NCI-H2107 treated with DMSO at 0.1 percent for 48 hours (cell line): Measurements from ENCODE around the gene SPOP.
"Not testable (repeated sequence)": the region's sequence is repeated elsewhere in the genome, so short reads cannot be mapped to it uniquely, and the experiment has no call there.

Experiments
- DNase-seq: peaks from one replicate; lab custom pipeline; 2025; ENCODE audit not compliant: unreplicated experiment; lab: John Stamatoyannopoulos, UW

Gene SPOP

DNA sequence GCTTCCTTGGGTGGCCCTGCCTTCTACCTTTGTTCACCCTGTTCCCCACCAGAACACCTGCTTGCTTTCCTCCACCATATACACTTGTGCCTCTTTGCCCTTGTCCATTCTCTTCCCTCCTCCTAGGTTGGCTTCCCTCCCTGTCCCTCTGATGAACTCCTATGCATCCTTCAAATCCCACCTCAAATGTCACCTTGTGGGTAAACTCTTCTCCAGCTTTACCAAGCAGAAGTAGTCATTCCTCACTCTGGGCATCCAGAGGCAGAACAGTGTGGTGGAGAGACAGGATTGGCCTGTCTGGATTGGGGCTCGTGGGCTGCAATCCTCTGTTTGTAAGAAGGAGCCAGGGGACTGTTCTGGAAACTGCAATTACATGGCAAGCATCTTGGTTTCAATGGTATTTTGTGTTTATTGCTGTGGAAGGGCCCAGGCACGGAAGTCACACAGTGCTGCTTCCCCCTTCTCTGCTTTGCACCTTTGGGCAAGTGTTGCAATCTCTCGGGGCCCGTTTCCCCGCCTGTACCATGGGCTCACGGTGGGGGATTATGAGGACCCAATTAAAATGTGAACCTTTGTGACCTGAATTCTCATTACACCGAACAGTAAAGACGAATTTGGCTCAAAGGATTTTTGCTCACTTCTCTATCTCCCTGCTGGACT, 124.1 kb downstream of the SPOP start:
- no peak for DNase-seq

DNA sequence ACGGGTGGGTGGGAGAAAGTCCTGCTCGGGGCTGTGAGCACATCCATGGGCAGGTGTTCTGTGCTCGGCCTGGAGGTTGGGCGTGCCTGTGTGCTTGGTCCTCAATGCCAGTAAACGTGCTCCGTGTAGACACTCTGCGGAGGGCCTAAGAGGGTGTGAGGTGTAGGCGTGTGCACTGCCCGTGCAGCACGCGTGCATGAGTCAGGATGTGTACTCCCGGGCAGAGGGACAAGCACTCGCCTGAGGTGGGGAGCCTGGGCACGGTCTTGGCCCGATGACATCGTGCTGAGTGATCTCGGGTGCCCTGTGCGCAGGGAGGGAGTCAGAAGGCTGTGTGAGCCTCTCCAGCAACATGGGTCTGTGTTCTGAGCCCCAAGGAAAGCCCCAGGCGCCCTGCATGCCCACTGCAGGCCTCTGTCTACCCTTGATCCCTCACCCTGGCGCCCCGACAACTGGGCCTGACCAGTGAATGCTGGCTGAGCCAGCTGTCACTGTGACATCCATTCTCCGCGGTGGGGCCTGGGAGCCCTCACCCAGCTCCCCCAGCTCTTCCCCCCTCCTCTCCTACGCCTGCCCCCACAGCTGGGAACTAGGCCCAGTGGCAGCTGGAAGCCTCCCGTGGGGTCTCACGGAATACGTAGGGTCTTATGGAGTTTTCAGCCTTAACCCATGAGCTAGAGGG, 125.7 kb downstream of the SPOP start:
- DNase-seq = no peak

DNA sequence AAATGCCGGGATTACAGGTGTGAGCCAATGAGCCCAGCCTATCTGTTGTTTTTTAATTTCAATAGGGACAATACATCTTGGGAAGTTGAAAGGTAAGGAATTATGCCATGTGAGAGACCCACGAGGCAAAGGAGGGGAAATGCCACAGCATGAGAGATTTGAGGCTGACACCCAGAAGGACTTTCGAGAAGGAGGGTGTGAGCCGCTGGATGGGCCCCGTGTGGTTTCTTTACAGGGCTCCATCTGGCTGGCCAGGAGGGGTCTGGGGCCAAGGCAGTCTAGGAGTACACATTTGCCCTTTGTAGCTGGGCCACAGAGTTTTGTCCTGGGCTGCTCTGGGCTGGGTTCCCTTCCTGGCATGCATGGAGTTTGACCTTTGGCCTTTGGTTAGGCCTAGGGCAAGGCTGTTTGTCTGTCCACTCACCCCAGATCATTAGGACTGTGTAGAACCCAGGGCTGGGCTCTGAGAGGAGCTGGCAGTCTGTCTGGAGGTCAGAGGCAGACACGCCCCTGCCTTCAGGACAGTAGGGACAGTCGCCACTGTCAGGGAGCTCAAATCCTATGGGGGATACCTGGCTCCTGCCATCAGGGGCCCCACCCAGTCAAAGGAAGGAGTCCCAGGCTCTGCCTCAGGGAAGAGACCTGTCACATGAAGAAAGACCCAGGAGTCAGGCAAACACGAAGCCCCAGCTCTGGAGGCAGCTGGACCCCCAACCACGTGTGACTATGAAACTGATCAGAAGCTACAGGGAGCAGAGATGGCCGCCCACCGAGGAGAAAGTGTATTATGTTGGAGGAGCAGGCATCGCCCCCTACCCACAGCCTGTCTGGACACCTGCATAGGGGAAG, 126.5 kb downstream of the SPOP start:
- DNase-seq = no peak

DNA sequence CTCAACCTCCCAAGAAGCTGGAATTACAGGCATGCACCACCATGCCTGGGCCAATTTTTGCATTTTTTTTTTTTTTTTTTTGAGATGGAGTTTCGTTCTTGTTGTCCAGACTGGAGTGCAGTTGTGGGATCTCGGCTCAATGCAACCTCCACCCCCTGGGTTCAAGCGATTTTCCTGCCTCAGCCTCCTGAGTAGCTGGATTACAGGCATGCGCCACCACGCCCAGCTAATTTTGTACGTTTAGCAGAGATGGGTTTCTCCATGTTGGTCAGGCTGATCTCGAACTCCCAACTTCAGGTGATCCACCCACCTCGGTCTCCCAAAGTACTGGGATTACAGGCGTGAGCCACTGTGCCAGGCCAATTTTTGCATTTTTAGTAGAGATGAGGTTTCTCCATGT, 127.1 kb downstream of the SPOP start:
- not testable (repeated sequence) for DNase-seq

DNA sequence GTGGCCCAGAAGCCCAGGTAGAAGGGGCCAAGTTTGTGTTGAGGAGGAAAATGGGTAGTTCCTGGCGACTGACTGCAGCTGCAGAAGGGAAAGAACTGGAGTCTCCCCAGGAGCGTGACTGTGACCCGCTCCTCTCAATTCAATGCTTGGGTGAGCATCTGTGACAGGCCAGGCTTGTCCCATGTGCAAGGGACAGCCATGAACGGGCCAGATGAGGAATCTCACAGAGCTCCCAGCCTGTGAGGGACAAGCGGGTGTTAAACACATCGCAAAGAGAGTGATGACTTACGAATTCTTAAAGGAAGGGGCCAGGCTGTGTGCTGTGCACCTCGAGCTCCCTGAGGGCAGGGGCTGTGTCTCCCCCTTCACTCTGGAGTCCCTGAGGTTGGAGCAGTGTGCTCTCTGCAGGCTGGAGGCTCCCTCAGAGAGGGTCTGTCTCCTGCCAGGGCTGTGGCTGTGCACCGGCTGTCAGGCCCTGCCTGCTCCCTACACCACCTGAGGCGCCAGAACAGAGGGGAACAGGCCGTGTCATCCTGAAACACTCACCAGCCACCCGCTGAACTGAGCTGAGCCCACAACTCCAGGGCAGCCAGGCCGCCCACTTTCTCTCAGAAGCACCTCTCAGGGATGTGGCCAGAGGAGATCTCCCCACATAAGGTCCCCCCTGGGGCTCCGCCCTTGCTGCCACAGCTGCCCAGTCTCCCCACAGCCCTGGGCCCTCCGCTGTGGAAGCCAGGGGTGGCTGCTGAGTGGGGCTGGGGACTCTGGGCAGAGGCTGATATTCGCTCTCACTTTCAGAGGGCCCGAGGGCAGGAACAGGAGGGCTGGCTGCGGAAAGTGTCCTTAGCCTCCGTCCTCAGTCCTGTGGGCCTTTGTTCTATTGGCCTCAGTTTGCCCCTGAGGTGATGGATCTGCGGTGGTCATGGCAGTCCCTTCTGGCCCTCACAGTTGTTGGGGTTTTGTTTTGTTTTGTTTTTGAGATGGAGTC, 127.9 kb downstream of the SPOP start:
- no peak for DNase-seq

DNA sequence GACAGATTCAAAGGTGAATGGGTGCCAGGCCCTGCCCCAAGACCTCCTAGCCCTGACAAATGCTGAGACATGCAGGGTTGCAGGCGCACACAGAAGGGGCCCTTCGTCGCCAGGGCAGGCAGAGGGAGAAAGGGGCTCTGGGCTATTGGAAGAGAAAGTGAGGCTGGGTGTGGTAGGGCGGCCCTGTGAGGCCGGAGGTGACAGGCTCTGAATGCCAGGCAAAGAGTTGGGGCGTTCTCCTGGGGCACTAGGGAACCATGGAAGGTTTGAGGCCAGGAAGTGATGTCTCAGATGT, 128.6 kb downstream of the SPOP start:
- DNase-seq = no peak
